H1 (cell line): ENCODE data around the gene HACD2. TPM values are rescaled to one million over a fixed set of nuclear protein-coding genes. Genes with fewer than 3 reads are reported as not detected.

ENCODE experiments used
- EP300 ChIP-seq, 2 experiments: IDR thresholded peaks; 1 replicate in 1 of 2; 2 replicates in 1 of 2; pipeline ENCODE4 v1.6.1; 2011 to 2012; ENCODE audit warnings: low read depth in 2 of 2, low read length in 2 of 2, mild to moderate bottlenecking in 2 of 2, borderline replicate concordance in 1 of 2, inconsistent platforms in 1 of 2, moderate library complexity in 1 of 2
- FOSL1 ChIP-seq: IDR thresholded peaks from 2 replicates; pipeline ENCODE4 v1.6.1; 2011; ENCODE audit warnings: mild to moderate bottlenecking, low read depth, low read length, moderate library complexity; ENCODE audit not compliant: insufficient read depth
- NANOG ChIP-seq: IDR thresholded peaks from 2 replicates; pipeline ENCODE4 v1.6.1; 2011; ENCODE audit warnings: low read length, low read depth, mild to moderate bottlenecking, inconsistent platforms; ENCODE audit not compliant: insufficient read depth, poor library complexity, severe bottlenecking
- SP2 ChIP-seq: IDR thresholded peaks from 2 replicates; pipeline ENCODE4 v1.6.1; 2012; ENCODE audit warnings: mild to moderate bottlenecking, low read length, inconsistent platforms
- TEAD4 ChIP-seq: IDR thresholded peaks from 2 replicates; pipeline ENCODE4 v1.6.1; 2012; ENCODE audit warnings: low read depth, low read length, inconsistent platforms, mixed read lengths
- polyA plus RNA-seq, 7 experiments: library from polyadenylated mRNA; depleted of rRNA in 3 of 7; stranded (reverse) in 5 of 7; unstranded in 2 of 7; fragments of >200 nt in 5 of 7; fragments of 200-250 nt in 2 of 7; gene quantifications; 1 replicate in 5 of 7; 2 replicates in 1 of 7; 4 replicates in 1 of 7; pipeline versions ENCODE4 v1.2.1 to v1.2.3, GENCODE V29; 2011 to 2013; ENCODE audit warnings: missing spikeins in 2 of 7, mixed read lengths in 2 of 7
- total RNA-seq: library from RNA; stranded (reverse); fragmentation: NEBNext Ultra II Directional; extraction: Animal tissue kit (Norgen Biotek cat#: 25700); gene quantifications from 2 replicates; pipeline ENCODE4 v1.2.1, GENCODE V29; 2021

HACD2 gene
- total and polyA plus RNA-seq, 2 of the 8 experiments (the other 6 are each of a cell fraction or from before 2014, with no cell fraction given), result 24.9 to 31.2 TPM

DNA sequence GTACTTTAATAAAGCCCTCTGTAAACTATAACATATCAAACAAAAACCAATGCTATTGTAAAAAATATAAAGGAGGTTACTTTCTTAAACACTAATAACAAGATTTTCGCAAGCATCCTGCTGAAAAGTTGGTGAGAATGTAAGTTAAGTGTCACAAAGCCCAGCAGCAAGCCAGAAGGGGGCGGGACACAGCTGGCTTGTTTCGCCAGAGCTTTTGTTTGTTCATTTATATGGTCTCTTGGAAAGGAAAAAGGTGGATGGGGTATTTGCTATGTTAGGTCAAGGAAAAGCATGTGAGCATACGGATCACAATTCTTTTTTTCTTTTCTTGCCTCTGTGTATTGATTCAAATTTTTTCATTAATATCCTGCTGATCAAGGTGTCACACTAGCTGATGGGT is 59.9 kb downstream of the HACD2 start (continued):
- TF ChIP-seq NANOG (no peak), EP300 (IDR thresholded peaks at IDR 0.05; ENCODE audit: borderline replicate concordance in 1 of 2, low read depth in 2 of 2, low read length in 2 of 2) (no peak), TEAD4 (no peak), FOSL1 (no peak), SP2 (no peak)
